HepG2 (cell line): Measurements from ENCODE around the gene IP6K3. TPM values are rescaled to one million over a fixed set of nuclear protein-coding genes. Genes with fewer than 3 reads are reported as not detected.

Experiments
- FOSL2 ChIP-seq: sonication (generic); formaldehyde crosslinking; IDR thresholded peaks from 2 replicates; pipeline ENCODE4 v1.4.0; 2020; ENCODE audit warnings: missing genetic modification reagents
- ISX ChIP-seq: sonication (generic); formaldehyde crosslinking; conservative IDR thresholded peaks from 2 replicates; pipeline ENCODE4 v1.5.0; 2020; ENCODE audit warnings: missing genetic modification reagents
- KDM6A ChIP-seq: IDR thresholded peaks from 2 replicates; pipeline ENCODE4 v1.6.1; 2016; ENCODE audit warnings: low read depth
- NFYC ChIP-seq: IDR thresholded peaks from 2 replicates; pipeline ENCODE4 v1.6.1; 2016; ENCODE audit warnings: missing genetic modification reagents, missing compliant biosample characterization
- RBM39 ChIP-seq: fragments of 200-400 bp; formaldehyde crosslinking; IDR thresholded peaks from one replicate; pipeline ENCODE4 v1.6.1; 2018; ENCODE audit warnings: antibody characterized with exemption, mild to moderate bottlenecking, low read depth, low read length; ENCODE audit not compliant: poor library complexity, severe bottlenecking
- RNF2 ChIP-seq: fragments of 450-650 bp; conservative IDR thresholded peaks from 2 replicates; pipeline ENCODE4 v1.6.1; 2016; ENCODE audit warnings: low read depth
- XBP1 ChIP-seq: sonication (generic); formaldehyde crosslinking; IDR thresholded peaks from 2 replicates; pipeline ENCODE4 v1.5.0; 2020; ENCODE audit warnings: missing genetic modification reagents
- YEATS2 ChIP-seq: sonication (generic); formaldehyde crosslinking; IDR thresholded peaks from 2 replicates; pipeline ENCODE4 v1.4.0; 2020; ENCODE audit warnings: missing genetic modification reagents, borderline replicate concordance
- ZBTB8A ChIP-seq: sonication (generic); formaldehyde crosslinking; IDR thresholded peaks from 2 replicates; pipeline ENCODE4 v1.4.0; 2020; ENCODE audit warnings: mild to moderate bottlenecking, low read depth, missing genetic modification reagents, borderline replicate concordance
- ZEB1 ChIP-seq: IDR thresholded peaks from 2 replicates; pipeline ENCODE4 v1.6.1; 2012; ENCODE audit warnings: mild to moderate bottlenecking, low read depth, inconsistent platforms; ENCODE audit not compliant: insufficient replicate concordance
- ZNF260 ChIP-seq: sonication (generic); formaldehyde crosslinking; IDR thresholded peaks from 2 replicates; pipeline ENCODE4 v1.4.0; 2020; ENCODE audit warnings: missing genetic modification reagents, low read depth, mild to moderate bottlenecking, borderline replicate concordance
- ZNF382 ChIP-seq: sonication (generic); formaldehyde crosslinking; IDR thresholded peaks from 2 replicates; pipeline ENCODE4 v1.5.0; 2020; ENCODE audit warnings: missing genetic modification reagents, mild to moderate bottlenecking, borderline replicate concordance
- polyA plus RNA-seq, 8 experiments: library from polyadenylated mRNA; depleted of rRNA in 3 of 8; stranded (reverse) in 7 of 8; unstranded in 1 of 8; fragments of >200 nt; fragmentation: Illumina TruSeq in 4 of 8; extraction: Trizol in 4 of 8; gene quantifications; 2 replicates each; pipeline versions ENCODE4 v1.2.1 to v1.2.3, GENCODE V29; 2011 to 2016; ENCODE audit warnings: low read depth in 4 of 8, missing spikeins in 1 of 8, mixed read lengths in 1 of 8; ENCODE audit not compliant: insufficient read depth in 1 of 8
- total RNA-seq, 5 experiments: library from RNA; depleted of rRNA; stranded (reverse); fragments of >200 nt; fragmentation: Illumina TruSeq; extraction: Trizol; gene quantifications; 2 replicates each; pipeline ENCODE4 v1.2.3, GENCODE V29; 2016; ENCODE audit warnings: low read depth in 1 of 5
- TF ChIP-seq, protein P1 (sequence below): sonication (generic); formaldehyde crosslinking; IDR thresholded peaks from 2 replicates; pipeline ENCODE4 v1.8.1; 2023; ENCODE audit warnings: missing genetic modification reagents, mild to moderate bottlenecking, borderline replicate concordance
- TF ChIP-seq, protein P2 (sequence below): IDR thresholded peaks from 2 replicates; pipeline ENCODE4 v1.6.1; 2016; ENCODE audit warnings: low read depth, control low read depth
- TF ChIP-seq, protein P3 (sequence below): IDR thresholded peaks from 2 replicates; pipeline ENCODE4 v1.6.1; 2016
- TF ChIP-seq, protein P4 (sequence below): sonication (generic); formaldehyde crosslinking; conservative IDR thresholded peaks from 2 replicates; pipeline ENCODE4 v1.8.0; 2022; ENCODE audit warnings: low read depth, missing genetic modification reagents
- TF ChIP-seq, protein P5 (sequence below): sonication (generic); formaldehyde crosslinking; IDR thresholded peaks from 2 replicates; pipeline ENCODE4 v1.5.0; 2020; ENCODE audit warnings: mild to moderate bottlenecking, missing genetic modification reagents
- TF ChIP-seq, protein P6 (sequence below): sonication (generic); formaldehyde crosslinking; IDR thresholded peaks from 2 replicates; pipeline ENCODE4 v1.8.1; 2022; ENCODE audit warnings: low read depth, mild to moderate bottlenecking, missing genetic modification reagents

Gene IP6K3
- total and polyA plus RNA-seq, 2 of the 13 experiments (the other 11 are each of a cell fraction or from before 2014, with no cell fraction given): 0.11 to 0.18 TPM

DNA sequence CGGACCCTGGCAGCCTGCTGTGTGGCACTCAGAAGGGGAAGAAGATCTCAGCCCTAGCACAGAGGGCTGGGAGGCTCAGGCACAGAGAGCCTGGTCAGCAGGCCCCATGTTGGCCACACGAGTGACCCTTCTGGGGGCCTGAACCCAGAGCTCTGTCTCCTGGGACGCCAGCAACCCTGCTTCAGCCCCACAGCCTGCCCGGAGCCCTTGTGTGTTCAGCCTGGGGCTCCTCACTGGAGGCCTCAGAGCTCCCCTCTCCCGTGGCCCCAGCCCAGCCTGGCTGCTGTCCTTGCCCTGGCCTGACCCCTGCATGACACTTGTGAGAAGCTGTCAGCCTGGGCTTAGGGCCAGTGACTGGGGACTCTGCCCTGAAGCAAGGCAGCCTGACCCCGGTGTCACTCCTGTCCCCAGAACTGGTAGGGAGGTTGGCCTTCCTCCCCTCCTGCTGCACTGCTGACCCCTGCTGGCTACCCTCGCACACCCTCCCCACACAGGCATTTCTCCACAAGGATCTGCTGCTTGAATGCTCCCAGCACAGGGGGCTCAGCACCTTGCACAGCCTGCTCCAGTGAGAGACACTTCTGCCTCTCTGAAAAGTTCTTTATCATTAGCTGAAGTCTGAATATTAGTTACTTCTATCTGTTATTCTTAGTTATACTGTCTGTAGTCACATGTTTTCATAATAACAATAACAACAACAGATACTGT lies 15.4 kb upstream of the IP6K3 start (continued):
- TF ChIP-seq, protein P1, sequence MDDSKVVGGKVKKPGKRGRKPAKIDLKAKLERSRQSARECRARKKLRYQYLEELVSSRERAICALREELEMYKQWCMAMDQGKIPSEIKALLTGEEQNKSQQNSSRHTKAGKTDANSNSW (CRISPR knock-in tag): 0 out of 2 replicates have a peak, but pooled peaks have one; percentile 69
- TF ChIP-seq ZEB1: no peak
- no peak for TF ChIP-seq ZBTB8A
- TF ChIP-seq, protein P2, sequence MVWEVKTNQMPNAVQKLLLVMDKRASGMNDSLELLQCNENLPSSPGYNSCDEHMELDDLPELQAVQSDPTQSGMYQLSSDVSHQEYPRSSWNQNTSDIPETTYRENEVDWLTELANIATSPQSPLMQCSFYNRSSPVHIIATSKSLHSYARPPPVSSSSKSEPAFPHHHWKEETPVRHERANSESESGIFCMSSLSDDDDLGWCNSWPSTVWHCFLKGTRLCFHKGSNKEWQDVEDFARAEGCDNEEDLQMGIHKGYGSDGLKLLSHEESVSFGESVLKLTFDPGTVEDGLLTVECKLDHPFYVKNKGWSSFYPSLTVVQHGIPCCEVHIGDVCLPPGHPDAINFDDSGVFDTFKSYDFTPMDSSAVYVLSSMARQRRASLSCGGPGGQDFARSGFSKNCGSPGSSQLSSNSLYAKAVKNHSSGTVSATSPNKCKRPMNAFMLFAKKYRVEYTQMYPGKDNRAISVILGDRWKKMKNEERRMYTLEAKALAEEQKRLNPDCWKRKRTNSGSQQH (CRISPR knock-in tag): no peak
- TF ChIP-seq ISX (CRISPR knock-in tag): no peak
- TF ChIP-seq ZNF260 (CRISPR knock-in tag): no peak
- TF ChIP-seq, protein P3, sequence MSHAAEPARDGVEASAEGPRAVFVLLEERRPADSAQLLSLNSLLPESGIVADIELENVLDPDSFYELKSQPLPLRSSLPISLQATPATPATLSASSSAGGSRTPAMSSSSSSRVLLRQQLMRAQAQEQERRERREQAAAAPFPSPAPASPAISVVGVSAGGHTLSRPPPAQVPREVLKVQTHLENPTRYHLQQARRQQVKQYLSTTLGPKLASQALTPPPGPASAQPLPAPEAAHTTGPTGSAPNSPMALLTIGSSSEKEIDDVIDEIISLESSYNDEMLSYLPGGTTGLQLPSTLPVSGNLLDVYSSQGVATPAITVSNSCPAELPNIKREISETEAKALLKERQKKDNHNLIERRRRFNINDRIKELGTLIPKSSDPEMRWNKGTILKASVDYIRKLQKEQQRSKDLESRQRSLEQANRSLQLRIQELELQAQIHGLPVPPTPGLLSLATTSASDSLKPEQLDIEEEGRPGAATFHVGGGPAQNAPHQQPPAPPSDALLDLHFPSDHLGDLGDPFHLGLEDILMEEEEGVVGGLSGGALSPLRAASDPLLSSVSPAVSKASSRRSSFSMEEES (CRISPR knock-in tag): peak; percentile 70
- TF ChIP-seq ZNF382: no peak
- TF ChIP-seq RBM39: no peak
- no peak for TF ChIP-seq XBP1 (CRISPR knock-in tag)
- peak; percentile 90 for TF ChIP-seq KDM6A (CRISPR knock-in tag)
- no peak for TF ChIP-seq NFYC (CRISPR knock-in tag)
- peak; percentile 58 for TF ChIP-seq FOSL2 (CRISPR knock-in tag)
- TF ChIP-seq, protein P4, sequence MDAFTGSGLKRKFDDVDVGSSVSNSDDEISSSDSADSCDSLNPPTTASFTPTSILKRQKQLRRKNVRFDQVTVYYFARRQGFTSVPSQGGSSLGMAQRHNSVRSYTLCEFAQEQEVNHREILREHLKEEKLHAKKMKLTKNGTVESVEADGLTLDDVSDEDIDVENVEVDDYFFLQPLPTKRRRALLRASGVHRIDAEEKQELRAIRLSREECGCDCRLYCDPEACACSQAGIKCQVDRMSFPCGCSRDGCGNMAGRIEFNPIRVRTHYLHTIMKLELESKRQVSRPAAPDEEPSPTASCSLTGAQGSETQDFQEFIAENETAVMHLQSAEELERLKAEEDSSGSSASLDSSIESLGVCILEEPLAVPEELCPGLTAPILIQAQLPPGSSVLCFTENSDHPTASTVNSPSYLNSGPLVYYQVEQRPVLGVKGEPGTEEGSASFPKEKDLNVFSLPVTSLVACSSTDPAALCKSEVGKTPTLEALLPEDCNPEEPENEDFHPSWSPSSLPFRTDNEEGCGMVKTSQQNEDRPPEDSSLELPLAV (CRISPR knock-in tag): no peak
- TF ChIP-seq, protein P5, sequence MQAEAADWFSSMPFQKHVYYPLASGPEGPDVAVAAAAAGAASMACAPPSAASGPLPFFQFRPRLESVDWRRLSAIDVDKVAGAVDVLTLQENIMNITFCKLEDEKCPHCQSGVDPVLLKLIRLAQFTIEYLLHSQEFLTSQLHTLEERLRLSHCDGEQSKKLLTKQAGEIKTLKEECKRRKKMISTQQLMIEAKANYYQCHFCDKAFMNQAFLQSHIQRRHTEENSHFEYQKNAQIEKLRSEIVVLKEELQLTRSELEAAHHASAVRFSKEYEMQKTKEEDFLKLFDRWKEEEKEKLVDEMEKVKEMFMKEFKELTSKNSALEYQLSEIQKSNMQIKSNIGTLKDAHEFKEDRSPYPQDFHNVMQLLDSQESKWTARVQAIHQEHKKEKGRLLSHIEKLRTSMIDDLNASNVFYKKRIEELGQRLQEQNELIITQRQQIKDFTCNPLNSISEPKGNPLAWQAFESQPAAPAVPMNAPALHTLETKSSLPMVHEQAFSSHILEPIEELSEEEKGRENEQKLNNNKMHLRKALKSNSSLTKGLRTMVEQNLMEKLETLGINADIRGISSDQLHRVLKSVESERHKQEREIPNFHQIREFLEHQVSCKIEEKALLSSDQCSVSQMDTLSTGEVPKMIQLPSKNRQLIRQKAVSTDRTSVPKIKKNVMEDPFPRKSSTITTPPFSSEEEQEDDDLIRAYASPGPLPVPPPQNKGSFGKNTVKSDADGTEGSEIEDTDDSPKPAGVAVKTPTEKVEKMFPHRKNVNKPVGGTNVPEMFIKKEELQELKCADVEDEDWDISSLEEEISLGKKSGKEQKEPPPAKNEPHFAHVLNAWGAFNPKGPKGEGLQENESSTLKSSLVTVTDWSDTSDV (CRISPR knock-in tag): 0 out of 2 replicates have a peak, but pooled peaks have one; percentile 49
- peak; percentile 79; the same call in 1 of the 2 replicates for TF ChIP-seq RNF2
- no peak; the same call in 1 of the 2 replicates for TF ChIP-seq YEATS2 (CRISPR knock-in tag)
- TF ChIP-seq, protein P6, sequence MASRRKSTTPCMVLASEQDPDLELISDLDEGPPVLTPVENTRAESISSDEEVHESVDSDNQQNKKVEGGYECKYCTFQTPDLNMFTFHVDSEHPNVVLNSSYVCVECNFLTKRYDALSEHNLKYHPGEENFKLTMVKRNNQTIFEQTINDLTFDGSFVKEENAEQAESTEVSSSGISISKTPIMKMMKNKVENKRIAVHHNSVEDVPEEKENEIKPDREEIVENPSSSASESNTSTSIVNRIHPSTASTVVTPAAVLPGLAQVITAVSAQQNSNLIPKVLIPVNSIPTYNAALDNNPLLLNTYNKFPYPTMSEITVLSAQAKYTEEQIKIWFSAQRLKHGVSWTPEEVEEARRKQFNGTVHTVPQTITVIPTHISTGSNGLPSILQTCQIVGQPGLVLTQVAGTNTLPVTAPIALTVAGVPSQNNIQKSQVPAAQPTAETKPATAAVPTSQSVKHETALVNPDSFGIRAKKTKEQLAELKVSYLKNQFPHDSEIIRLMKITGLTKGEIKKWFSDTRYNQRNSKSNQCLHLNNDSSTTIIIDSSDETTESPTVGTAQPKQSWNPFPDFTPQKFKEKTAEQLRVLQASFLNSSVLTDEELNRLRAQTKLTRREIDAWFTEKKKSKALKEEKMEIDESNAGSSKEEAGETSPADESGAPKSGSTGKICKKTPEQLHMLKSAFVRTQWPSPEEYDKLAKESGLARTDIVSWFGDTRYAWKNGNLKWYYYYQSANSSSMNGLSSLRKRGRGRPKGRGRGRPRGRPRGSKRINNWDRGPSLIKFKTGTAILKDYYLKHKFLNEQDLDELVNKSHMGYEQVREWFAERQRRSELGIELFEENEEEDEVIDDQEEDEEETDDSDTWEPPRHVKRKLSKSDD (CRISPR knock-in tag): peak; percentile 79; the same call in 1 of the 2 replicates
